HG03095 (cell line): ENCODE results near the gene NALCN.

Experiments
- ATAC-seq: cut with Tn5 transposase; IDR thresholded peaks from one replicate; pipeline ENCODE4 v1.9.1; 2021; ENCODE audit warnings: moderate library complexity; ENCODE audit not compliant: unreplicated experiment

NALCN gene

GRCh38 chr13:101416181-101417042 is at the start of gene NALCN:
Gene NALCN, minus strand, starts transcription at chr13:101416508. Its CDS starts 17,382 bp downstream, at chr13:101399126.
- ATAC-seq = no peak

- no peak for ATAC-seq
These were observed 49.6 kb upstream of the NALCN start for GRCh38 chr13:101465877-101466276.

GRCh38 chr13:101457176-101457575 is 40.9 kb upstream of the NALCN start:
- ATAC-seq = no peak

GRCh38 chr13:101455863-101456262 is 39.6 kb upstream of the NALCN start:
- no peak for ATAC-seq

GRCh38 chr13:101454767-101455166 is 38.5 kb upstream of the NALCN start:
- no peak for ATAC-seq

GRCh38 chr13:101453784-101454201 is 37.5 kb upstream of the NALCN start:
- ATAC-seq = peak; percentile 27

- ATAC-seq = peak; percentile 86
These were observed 36.5 kb upstream of the NALCN start, which contains the start of gene ITGBL1 for GRCh38 chr13:101452519-101453485. Gene ITGBL1, plus strand, starts transcription at chr13:101452675. Its CDS starts 159 bp downstream, at chr13:101452834.

GRCh38 chr13:101451641-101452040 is 35.3 kb upstream of the NALCN start:
- no peak for ATAC-seq

DNA sequence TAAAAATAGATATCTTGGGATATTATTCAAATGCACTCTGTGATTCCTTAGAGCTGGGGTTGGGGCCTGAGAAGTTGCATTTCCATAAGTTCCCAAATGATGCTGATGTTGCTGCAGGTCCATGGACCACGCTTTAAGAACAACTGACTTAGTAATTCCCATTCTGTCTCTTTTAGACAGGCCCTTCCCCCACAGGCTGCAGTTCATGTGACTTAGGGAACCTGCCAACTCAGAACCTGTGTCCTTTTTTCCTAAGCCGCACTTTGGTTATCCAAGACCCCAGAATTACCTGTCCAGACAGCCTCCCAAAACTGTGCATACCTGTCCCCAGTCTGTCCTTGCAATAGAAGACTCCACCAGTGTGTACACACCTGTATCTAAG is 34.4 kb upstream of the NALCN start:
- ATAC-seq = no peak

GRCh38 chr13:101449790-101450748 is 33.8 kb upstream of the NALCN start:
- no peak for ATAC-seq

GRCh38 chr13:101447852-101448251 is 31.5 kb upstream of the NALCN start:
- no peak for ATAC-seq

GRCh38 chr13:101434486-101434885 is 18.2 kb upstream of the NALCN start:
- no peak for ATAC-seq

GRCh38 chr13:101433895-101434294 is 17.6 kb upstream of the NALCN start:
- no peak for ATAC-seq

- no peak for ATAC-seq
These were observed 13.4 kb upstream of the NALCN start for GRCh38 chr13:101429733-101430132.

DNA sequence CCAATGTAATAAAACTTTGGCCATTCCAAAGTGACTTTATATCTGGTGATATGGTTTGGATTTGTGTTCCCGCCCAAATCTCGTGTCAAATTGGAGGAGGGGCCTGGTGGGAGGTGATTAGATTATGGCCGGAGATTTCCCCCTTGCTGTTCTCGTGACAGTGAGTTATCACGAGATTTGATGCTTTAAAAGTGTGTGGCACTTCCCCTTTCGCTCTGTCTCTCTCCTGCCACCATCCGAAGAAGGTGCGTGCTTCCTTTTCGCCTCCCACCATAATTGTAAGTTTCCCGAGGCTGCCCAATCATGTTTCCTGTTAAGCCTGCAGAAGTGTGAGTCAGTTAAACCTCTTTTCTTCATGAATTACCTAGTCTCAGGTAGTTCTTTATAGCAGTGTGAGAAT is 9.3 kb upstream of the NALCN start:
- ATAC-seq = no peak

GRCh38 chr13:101425156-101425471 is 8.8 kb upstream of the NALCN start:
- ATAC-seq = no peak

DNA sequence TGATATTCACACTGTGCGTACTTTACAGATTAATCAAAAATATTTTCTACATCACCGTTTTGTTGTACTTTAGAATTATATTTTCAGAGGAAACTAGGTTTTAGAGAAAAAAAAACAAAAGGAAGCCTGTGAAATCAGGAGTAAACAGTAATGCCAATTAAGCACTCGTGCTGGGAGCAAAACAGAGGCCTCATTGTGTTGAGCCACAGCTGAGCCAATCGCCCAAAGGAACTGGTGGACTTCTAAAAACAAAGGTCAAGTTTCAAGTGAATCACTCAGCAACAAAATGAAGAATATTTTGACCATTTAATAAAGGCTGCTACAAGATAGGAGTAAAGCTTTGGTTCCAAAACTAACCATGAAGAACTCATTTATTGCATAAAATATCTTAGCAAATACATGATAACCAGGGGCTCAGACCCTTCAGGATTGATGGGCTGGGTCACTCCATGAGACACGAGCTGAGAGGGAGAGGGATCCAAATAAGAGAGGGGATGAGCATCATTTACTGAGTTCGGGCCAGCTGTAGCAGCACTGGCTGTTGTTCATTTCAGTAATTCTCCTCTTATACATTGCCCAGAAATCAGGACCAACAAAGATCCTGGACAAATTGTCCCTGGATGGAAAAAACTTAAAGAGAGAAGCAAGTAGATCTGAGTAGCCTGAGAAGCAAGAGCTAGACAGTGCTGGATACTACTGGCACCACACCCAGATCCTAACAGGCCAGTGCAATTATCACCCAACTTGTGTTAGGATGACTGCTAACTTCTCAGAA is 8.3 kb upstream of the NALCN start:
- no peak for ATAC-seq

- no peak for ATAC-seq
These were observed 7.6 kb upstream of the NALCN start for GRCh38 chr13:101423872-101424271.

DNA sequence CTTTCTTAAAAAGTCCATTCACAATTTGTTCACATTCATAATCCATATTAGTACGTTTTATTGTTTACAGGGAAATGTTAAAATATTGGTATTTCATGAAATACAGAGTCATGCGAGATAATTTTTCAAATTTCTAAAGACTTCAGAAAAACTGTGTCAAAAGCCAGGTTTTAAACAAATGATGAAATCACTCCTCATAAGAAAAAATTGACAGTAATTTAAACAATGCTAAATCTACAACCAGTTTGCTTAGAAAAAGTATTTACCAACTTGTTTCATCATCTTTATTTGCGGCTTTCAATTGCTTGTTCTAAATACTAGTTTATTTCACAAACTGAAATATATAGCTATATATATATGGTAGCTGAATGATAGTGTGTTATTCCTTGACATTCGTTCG is 1.2 kb upstream of the NALCN start:
- ATAC-seq = no peak

DNA sequence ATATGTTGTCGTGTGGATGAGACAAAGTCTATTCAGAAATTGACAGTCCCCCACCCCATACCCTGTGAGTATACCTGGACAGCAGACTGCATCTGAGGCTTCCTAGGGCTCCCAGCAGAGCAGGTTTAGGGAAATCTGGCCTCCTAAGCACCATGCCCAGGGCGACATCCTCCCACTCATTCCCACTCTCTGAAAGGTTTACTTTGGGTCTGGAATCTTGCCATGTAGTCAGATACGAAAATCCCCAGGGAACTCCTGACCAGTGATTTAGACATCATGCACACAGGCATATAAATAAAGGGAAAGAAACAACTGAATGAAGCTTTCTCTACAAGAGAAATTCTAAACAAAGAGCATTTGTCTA is 717 bp upstream of the NALCN start:
- ATAC-seq = no peak
